Sigmoid colon (tissue), 7 donors: ENCODE measurements around the gene FSTL4. TPM values are rescaled to one million over a fixed set of nuclear protein-coding genes. Genes with fewer than 3 reads are reported as not detected.

ENCODE experiments used
- DNase-seq: peaks from one replicate; pipeline ENCODE4 v3.0.0-alpha.2; 2019
- H3K27ac ChIP-seq, 4 donors: fragments of 200-600 bp; sonication (generic); one replicate each; pipeline ENCODE4 v1.5.1; 2016 to 2019; ENCODE audit warnings: mild to moderate bottlenecking in 1 of 4
- H3K27me3 ChIP-seq, 3 donors: fragments of 200-600 bp; sonication (generic); one replicate each; pipeline ENCODE4 v1.5.1; 2019; ENCODE audit warnings: mild to moderate bottlenecking in 1 of 3
- H3K36me3 ChIP-seq, 4 donors: fragments of 200-600 bp; sonication (generic); one replicate each; pipeline ENCODE4 v1.5.1; 2016 to 2019
- H3K4me1 ChIP-seq, 4 donors: fragments of 200-600 bp; sonication (generic); one replicate each; pipeline ENCODE4 v1.5.1; 2017 to 2019
- H3K4me3 ChIP-seq, 4 donors: fragments of 200-600 bp; sonication (generic); one replicate each; pipeline ENCODE4 v1.5.1; 2017 to 2019; ENCODE audit warnings: mild to moderate bottlenecking in 2 of 4, moderate library complexity in 1 of 4
- H3K9me3 ChIP-seq, 4 donors: fragments of 200-600 bp in 3 of 4; sonication (generic) in 3 of 4; one replicate each; pipeline versions ENCODE4 v1.5.1 to v1.6.1; 2013 to 2019
- EP300 ChIP-seq, 4 donors: sonication (generic); formaldehyde crosslinking; IDR thresholded peaks; one replicate each; pipeline ENCODE4 v1.6.1; 2017; ENCODE audit warnings: antibody characterized with exemption in 4 of 4
- POLR2A ChIP-seq, 2 donors: fragments of 450-650 bp; IDR thresholded peaks; one replicate each; pipeline ENCODE4 v1.6.1; 2016; ENCODE audit warnings: antibody characterized with exemption in 2 of 2, mild to moderate bottlenecking in 2 of 2, moderate library complexity in 2 of 2
- POLR2AphosphoS5 ChIP-seq, 4 donors: sonication (generic); formaldehyde crosslinking; IDR thresholded peaks; one replicate each; pipeline ENCODE4 v1.6.1; 2017; ENCODE audit warnings: antibody characterized with exemption in 4 of 4
- WGBS, 2 donors: extraction: QIAGEN DNeasy Blood & Tissue Kit; methylation state at CpG; one replicate each; pipeline ENCODE4 v1.1.7; 2013; 5-methylcytosine and 5-hydroxymethylcytosine counted together
- intact Hi-C: fragments of 100-400 bp; cut with DNase I; formaldehyde crosslinking; loops from one replicate; pipeline ENCODE4 v1.15.1; 2023
- polyA plus RNA-seq, 3 donors: library from polyadenylated mRNA; stranded (reverse); fragments of 200-250 nt; gene quantifications; one replicate each; pipeline ENCODE4 v1.2.3, GENCODE V29; 2013
- total RNA-seq, 4 donors: library from RNA; depleted of rRNA; stranded (reverse); fragments of >200 nt; gene quantifications; one replicate each; pipeline ENCODE4 v1.1.0, GENCODE V29; 2016
- TF ChIP-seq, protein P1 (sequence below), 4 experiments: fragments of 450-650 bp in 3 of 4; fragments of 200-600 bp in 1 of 4; IDR thresholded peaks; one replicate each; pipeline ENCODE4 v1.5.1; 2016 to 2019; ENCODE audit warnings: antibody characterized with exemption in 4 of 4, mild to moderate bottlenecking in 3 of 4, moderate library complexity in 2 of 4
- donor health status: healthy with polysubstance abuse.
- donor health status: Bipolar disorder and iron deficiency.
- donor health status: healthy.

The FSTL4 gene
- total and polyA plus RNA-seq, 7 donors, result 0.23 to 0.45 (median 0.28) TPM; not detected in 4

- no peak for DNase-seq
Observed at GRCh38 chr5:133400120-133400519, 212.2 kb downstream of the FSTL4 start.

GRCh38 chr5:133399247-133399891 lies 213.0 kb downstream of the FSTL4 start:
- no peak overlapping the region for H3K4me3 ChIP-seq
- H3K36me3 ChIP-seq, result no peaks in the 10 kb centered on the region
- intact Hi-C loops, result no loop called here
- H3K27me3 ChIP-seq, result no peaks in the 10 kb centered on the region
- H3K9me3 ChIP-seq, result no peaks in the 10 kb centered on the region
- WGBS, 2 donors, result 83 to 84% methylated on average over 10 of the region's 10 CpGs
- TF ChIP-seq EP300 (IDR thresholded peaks at IDR 0.05), result no peak
- TF ChIP-seq POLR2A (IDR thresholded peaks at IDR 0.05), result no peak
- TF ChIP-seq, protein P1, sequence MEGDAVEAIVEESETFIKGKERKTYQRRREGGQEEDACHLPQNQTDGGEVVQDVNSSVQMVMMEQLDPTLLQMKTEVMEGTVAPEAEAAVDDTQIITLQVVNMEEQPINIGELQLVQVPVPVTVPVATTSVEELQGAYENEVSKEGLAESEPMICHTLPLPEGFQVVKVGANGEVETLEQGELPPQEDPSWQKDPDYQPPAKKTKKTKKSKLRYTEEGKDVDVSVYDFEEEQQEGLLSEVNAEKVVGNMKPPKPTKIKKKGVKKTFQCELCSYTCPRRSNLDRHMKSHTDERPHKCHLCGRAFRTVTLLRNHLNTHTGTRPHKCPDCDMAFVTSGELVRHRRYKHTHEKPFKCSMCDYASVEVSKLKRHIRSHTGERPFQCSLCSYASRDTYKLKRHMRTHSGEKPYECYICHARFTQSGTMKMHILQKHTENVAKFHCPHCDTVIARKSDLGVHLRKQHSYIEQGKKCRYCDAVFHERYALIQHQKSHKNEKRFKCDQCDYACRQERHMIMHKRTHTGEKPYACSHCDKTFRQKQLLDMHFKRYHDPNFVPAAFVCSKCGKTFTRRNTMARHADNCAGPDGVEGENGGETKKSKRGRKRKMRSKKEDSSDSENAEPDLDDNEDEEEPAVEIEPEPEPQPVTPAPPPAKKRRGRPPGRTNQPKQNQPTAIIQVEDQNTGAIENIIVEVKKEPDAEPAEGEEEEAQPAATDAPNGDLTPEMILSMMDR (IDR thresholded peaks at IDR 0.05), result no peak
- TF ChIP-seq POLR2AphosphoS5 (IDR thresholded peaks at IDR 0.05), result no peak
- H3K4me1 ChIP-seq, result no peaks in the 10 kb centered on the region
- H3K27ac ChIP-seq, result no peak overlapping the region
- DNase-seq, result no peak

More at GRCh38 chr5:133400120-133400519, 212.2 kb downstream of the FSTL4 start:
- 96 to 98% methylated on average over 3 of the region's 3 CpGs for WGBS, 2 donors
- no peak overlapping the region for H3K27ac ChIP-seq
- H3K27me3 ChIP-seq, result no peaks in the 10 kb centered on the region
- no peak overlapping the region for H3K4me3 ChIP-seq
- H3K36me3 ChIP-seq, result no peaks in the 10 kb centered on the region
- intact Hi-C loops, result no loop called here
- H3K9me3 ChIP-seq, result no peaks in the 10 kb centered on the region
- TF ChIP-seq POLR2A (IDR thresholded peaks at IDR 0.05), result no peak
- TF ChIP-seq, protein P1 (IDR thresholded peaks at IDR 0.05), result no peak
- no peak for TF ChIP-seq POLR2AphosphoS5 (IDR thresholded peaks at IDR 0.05)
- no peak for TF ChIP-seq EP300 (IDR thresholded peaks at IDR 0.05)
- no peaks in the 10 kb centered on the region for H3K4me1 ChIP-seq

DNA sequence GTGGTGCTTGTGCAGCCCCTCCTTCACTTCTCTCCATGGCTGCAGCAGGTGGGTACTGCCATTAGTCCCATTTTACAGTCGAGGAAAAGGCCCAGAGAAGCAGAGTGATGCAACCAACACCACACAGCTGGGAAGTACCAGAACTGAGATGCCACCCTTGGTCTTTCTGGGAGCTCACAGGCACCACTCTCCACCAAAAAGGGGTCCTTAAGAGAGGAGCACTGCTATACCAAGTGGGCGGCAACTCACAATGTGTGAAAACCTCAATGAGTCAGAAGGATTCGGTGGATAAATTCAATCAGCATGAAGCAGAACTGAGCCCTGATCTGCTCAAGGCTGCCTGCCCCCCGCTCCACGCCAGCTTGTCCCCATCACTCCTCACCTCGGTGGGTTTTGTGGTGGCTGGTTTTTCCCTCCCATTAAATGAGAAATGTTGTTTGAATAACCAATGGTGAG lies 213.7 kb downstream of the FSTL4 start:
- TF ChIP-seq POLR2A (IDR thresholded peaks at IDR 0.05), result no peak
- no peak for TF ChIP-seq POLR2AphosphoS5 (IDR thresholded peaks at IDR 0.05)
- TF ChIP-seq EP300 (IDR thresholded peaks at IDR 0.05), result no peak
- TF ChIP-seq, protein P1 (IDR thresholded peaks at IDR 0.05), result no peak
- intact Hi-C loops, result no loop called here
- no peak overlapping the region for H3K27ac ChIP-seq
- 67 to 83% methylated on average over 6 of the region's 6 CpGs for WGBS, 2 donors
- no peak overlapping the region for H3K4me3 ChIP-seq
- no peaks in the 10 kb centered on the region for H3K27me3 ChIP-seq
- no peaks in the 10 kb centered on the region for H3K36me3 ChIP-seq
- H3K4me1 ChIP-seq, result no peaks in the 10 kb centered on the region
- no peaks in the 10 kb centered on the region for H3K9me3 ChIP-seq
- no peak for DNase-seq

DNA sequence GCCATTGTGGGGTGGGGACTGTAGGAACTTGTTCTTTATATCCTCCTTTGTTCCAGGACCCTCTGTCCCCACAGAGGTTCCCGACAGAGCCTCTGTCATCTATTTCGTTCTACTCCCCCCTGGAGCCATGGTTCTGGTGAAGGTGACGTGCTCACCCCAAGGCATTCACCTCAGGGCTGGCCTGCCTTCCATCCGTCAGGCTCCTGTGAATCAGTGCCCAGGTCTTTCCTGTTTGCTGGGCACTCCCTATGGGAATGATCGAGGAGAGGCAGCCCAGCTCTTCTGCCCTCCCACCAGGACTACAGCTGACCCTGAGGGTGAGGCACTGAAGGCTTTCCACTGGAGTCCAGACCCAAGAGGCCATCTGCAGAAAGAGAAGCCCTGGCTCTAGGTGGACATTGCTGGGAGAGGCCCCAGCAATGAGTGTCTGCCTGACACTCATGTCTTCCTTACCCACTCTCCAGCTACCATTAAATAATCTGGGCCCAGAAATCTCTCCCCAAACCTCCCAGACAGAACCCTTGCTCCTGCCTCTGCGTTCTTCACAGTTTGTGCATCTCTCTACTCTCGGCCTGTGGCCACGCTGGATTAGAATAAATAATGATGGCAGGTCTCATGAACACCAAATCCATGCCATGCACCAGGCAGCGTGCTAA lies 214.2 kb downstream of the FSTL4 start:
- H3K27ac ChIP-seq, result no peak overlapping the region
- no peak for DNase-seq
- 85 to 90% methylated on average over 9 of the region's 9 CpGs for WGBS, 2 donors
- TF ChIP-seq, protein P1 (IDR thresholded peaks at IDR 0.05), result no peak
- no peak for TF ChIP-seq POLR2AphosphoS5 (IDR thresholded peaks at IDR 0.05)
- no peak for TF ChIP-seq EP300 (IDR thresholded peaks at IDR 0.05)
- no peak for TF ChIP-seq POLR2A (IDR thresholded peaks at IDR 0.05)
- H3K9me3 ChIP-seq, result no peaks in the 10 kb centered on the region
- H3K36me3 ChIP-seq, result no peaks in the 10 kb centered on the region
- no peaks in the 10 kb centered on the region for H3K27me3 ChIP-seq
- H3K4me3 ChIP-seq, result no peak overlapping the region
- intact Hi-C loops, result no loop called here
- H3K4me1 ChIP-seq, result no peaks in the 10 kb centered on the region
